ENCODE data around the gene ATP2B2. TPM values are rescaled to one million over a fixed set of nuclear protein-coding genes. Genes with fewer than 3 reads are reported as not detected.

ATP2B2 gene
- total RNA-seq, 4 donors from 2014 or later = 0.42 to 2.0 (median 1.1) TPM

DNA sequence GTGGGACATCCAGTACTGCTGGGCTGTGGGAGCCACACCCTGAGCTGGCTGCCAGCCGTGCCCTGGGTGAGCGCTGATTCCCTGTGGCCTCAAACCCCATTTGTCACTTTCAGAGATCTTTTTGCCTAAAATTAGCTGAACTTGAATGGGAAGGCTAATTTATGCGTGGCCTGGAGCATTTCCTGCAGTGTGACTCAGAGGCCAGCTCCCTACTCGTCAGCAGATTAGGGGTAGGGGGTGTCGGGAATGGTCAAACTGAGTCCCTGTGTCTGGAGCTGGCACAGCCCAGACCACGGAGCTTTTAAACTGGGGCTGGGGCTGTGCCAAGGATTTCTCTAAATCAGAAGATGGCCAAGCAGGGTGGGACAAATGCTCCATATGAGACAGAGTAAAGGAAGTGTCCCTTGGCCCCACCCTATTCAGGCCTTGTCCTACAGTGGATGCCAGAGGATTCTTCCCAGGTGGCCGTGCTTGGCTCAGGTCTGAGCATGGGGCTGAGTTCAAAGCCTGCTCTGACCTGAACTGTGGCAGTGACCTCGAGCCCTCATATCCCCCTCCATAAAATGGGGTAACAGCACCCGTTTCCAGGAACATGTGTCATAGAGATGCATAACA, 59.7 kb downstream of the ATP2B2 start:
- TF ChIP-seq POLR2A (IDR thresholded peaks at IDR 0.05) (no peak), EP300 (IDR thresholded peaks at IDR 0.05) (no peak)
- TF ChIP-seq, protein P1, sequence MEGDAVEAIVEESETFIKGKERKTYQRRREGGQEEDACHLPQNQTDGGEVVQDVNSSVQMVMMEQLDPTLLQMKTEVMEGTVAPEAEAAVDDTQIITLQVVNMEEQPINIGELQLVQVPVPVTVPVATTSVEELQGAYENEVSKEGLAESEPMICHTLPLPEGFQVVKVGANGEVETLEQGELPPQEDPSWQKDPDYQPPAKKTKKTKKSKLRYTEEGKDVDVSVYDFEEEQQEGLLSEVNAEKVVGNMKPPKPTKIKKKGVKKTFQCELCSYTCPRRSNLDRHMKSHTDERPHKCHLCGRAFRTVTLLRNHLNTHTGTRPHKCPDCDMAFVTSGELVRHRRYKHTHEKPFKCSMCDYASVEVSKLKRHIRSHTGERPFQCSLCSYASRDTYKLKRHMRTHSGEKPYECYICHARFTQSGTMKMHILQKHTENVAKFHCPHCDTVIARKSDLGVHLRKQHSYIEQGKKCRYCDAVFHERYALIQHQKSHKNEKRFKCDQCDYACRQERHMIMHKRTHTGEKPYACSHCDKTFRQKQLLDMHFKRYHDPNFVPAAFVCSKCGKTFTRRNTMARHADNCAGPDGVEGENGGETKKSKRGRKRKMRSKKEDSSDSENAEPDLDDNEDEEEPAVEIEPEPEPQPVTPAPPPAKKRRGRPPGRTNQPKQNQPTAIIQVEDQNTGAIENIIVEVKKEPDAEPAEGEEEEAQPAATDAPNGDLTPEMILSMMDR (IDR thresholded peaks at IDR 0.05) = no peak
- no peak for DNase-seq (ENCODE audit: low spot score in 2 of 2)
- Histone ChIP-seq H3K4me1 (no peaks in the 10 kb centered on the region), H3K4me3 (no peak overlapping the region), H3K36me3 (no peaks in the 10 kb centered on the region), H3K27me3 (no peaks in the 10 kb centered on the region), H3K27ac (peak overlapping the region in 1 of 4 donors; percentile 26), H3K9me3 (no peaks in the 10 kb centered on the region)
- 41 to 43% methylated on average over 8 to 9 of the region's 9 CpGs for WGBS, 2 donors

DNA sequence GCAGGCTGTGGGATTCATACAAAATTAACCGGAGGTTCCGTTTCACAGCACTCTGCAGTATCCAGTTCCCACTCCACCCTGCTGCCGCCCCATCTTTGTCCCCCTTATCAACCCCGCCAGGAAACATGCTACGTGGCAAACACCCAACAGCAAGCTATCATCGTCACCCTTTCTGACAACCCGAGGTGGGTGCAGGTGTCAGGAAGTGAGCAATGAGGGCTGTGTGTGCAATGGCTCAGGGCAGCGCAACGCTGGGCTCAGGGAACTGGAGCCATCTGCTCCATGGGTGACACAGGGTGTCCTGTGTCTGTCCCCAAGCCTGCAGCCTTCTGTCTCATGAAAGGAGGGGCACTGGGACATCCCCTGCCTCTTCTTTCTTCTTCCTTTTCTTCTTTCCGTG, 60.9 kb downstream of the ATP2B2 start:
- no peak overlapping the region for H3K27ac ChIP-seq
- TF ChIP-seq POLR2A (IDR thresholded peaks at IDR 0.05) (no peak), EP300 (IDR thresholded peaks at IDR 0.05) (no peak)
- TF ChIP-seq, protein P1 (IDR thresholded peaks at IDR 0.05) = no peak
- WGBS, 2 donors = 84% methylated on average over 10 of the region's 10 CpGs

DNA sequence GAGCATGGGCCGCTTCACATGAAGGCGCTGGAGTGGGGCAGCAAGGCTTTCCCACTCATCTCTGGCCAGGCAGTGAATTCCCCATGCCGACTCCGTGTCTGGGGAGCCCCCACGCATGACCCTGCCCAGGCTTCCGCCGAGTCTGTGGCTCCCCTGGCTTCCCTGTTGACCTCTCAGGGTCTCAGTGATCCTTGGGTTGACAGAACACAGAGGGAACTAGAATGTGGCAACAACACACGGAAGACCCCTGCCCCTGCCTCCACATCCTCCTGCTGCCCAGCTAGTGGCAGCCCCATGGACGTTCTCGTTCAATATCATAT, 61.3 kb downstream of the ATP2B2 start:
- WGBS, 2 donors = 80 to 86% methylated on average over 10 of the region's 10 CpGs
- H3K4me1 ChIP-seq = no peaks in the 10 kb centered on the region
- DNase-seq (ENCODE audit: low spot score in 2 of 2) = no peak
- no peak overlapping the region for H3K27ac ChIP-seq
- H3K9me3 ChIP-seq = no peaks in the 10 kb centered on the region
- no peaks in the 10 kb centered on the region for H3K36me3 ChIP-seq
- no peak overlapping the region for H3K4me3 ChIP-seq
- no peaks in the 10 kb centered on the region for H3K27me3 ChIP-seq
- TF ChIP-seq POLR2A (IDR thresholded peaks at IDR 0.05) = no peak
- TF ChIP-seq, protein P1 (IDR thresholded peaks at IDR 0.05) = no peak
- no peak for TF ChIP-seq EP300 (IDR thresholded peaks at IDR 0.05)

More for the DNA sequence above, 60.9 kb downstream of the ATP2B2 start:
- no peaks in the 10 kb centered on the region for H3K36me3 ChIP-seq
- DNase-seq (ENCODE audit: low spot score in 2 of 2) = no peak
- no peaks in the 10 kb centered on the region for H3K4me1 ChIP-seq
- no peaks in the 10 kb centered on the region for H3K9me3 ChIP-seq
- no peaks in the 10 kb centered on the region for H3K27me3 ChIP-seq
- H3K4me3 ChIP-seq = no peak overlapping the region

DNA sequence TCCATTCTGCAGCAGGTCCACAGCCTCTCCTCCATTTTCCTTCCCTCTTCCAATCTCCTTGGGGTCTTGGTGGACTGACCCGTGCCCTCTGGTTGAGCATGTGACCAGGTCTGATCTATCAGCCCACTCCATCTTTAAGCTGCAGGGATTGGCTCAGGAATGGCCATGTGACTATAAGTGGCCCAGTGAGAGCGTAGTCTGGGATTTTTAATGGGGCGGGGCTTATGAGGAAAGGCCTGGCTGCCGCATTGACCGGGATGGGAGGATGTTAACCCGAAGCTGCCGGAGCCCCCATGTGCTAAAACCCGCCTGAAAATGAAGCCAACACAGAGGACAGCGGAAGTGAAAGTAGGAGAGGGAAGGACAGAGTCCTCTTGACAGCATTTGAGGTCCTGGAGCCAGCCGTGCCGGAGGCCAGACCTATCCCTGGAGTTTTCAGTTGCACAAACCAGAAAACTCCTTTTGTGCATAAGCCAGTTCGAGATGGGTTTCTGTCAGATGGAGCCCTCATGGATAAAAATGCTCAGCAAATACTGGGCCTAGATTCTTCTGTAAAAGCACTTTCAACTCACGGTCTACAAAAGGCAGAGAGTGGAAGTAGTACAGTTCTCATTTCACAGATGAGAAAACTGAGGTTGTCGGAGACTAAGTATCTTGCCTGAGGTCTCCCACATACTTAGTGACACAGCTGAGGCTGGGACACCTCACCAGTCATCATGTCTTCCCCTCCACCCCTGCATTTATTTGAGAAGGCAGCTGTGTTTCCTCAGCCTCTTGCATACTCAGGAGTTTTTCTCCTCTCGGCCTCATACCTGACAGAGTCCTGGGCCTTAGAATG, 61.9 kb downstream of the ATP2B2 start:
- H3K36me3 ChIP-seq = no peaks in the 10 kb centered on the region
- DNase-seq (ENCODE audit: low spot score in 2 of 2) = no peak
- 83 to 84% methylated on average over 15 of the region's 15 CpGs for WGBS, 2 donors
- H3K4me3 ChIP-seq = no peak overlapping the region
- H3K27ac ChIP-seq = no peak overlapping the region
- no peaks in the 10 kb centered on the region for H3K9me3 ChIP-seq
- H3K4me1 ChIP-seq = no peaks in the 10 kb centered on the region
- H3K27me3 ChIP-seq = no peaks in the 10 kb centered on the region
- TF ChIP-seq EP300 (IDR thresholded peaks at IDR 0.05) (no peak), POLR2A (IDR thresholded peaks at IDR 0.05) (no peak)
- TF ChIP-seq, protein P1 (IDR thresholded peaks at IDR 0.05) = no peak

DNA sequence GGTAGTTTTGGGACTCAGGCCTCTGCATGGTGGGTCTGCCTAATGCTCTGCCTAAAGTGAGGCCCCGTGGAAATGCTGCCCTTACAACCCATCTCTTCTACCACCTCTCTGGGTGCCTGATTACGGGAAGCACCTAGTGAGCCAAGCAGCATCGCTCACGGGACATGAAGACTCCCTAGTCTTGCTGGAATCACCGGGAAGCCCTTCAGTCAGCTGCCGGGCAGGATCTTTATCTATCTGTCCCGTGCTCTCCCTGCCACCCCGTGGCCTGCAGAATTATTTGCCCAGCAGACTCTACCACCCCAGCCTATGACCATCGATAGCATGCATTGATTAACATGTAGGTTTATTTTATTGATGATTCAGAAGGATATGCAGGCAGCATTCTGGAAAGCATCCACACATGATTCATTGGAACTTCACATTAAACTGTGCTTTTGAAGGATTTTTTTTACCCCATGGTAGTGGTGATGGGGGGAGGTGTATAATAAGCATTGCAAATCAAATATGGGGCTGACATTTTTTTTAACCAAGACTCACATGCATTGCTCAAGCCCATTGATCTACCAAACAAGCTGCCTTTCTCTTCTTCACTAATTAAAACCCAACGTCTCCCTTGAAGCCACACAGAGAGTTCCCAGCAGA, 63.1 kb downstream of the ATP2B2 start:
- 65 to 73% methylated on average over 10 of the region's 10 CpGs for WGBS, 2 donors
- DNase-seq (ENCODE audit: low spot score in 2 of 2) = no peak
- TF ChIP-seq EP300 (IDR thresholded peaks at IDR 0.05) (no peak), POLR2A (IDR thresholded peaks at IDR 0.05) (no peak)
- TF ChIP-seq, protein P1 (IDR thresholded peaks at IDR 0.05) = no peak
- Histone ChIP-seq H3K4me1 (no peaks in the 10 kb centered on the region), H3K27ac (no peak overlapping the region), H3K9me3 (no peaks in the 10 kb centered on the region), H3K36me3 (no peaks in the 10 kb centered on the region), H3K4me3 (no peak overlapping the region), H3K27me3 (no peaks in the 10 kb centered on the region)

All from tibial nerve (tissue), 4 donors.